Nephron progenitor cell (in vitro differentiated cells): ENCODE measurements around the gene COL4A6.

ENCODE experiments used
- DNase-seq: peaks from one replicate; pipeline ENCODE4 v3.0.0; 2021
- H3K27ac Mint-ChIP-seq: 2 replicates; pipeline ENCODE4 v1.8.0; 2021; ENCODE audit warnings: mild to moderate bottlenecking, moderate library complexity, mixed read lengths
- H3K27me3 Mint-ChIP-seq: 2 replicates; pipeline ENCODE4 v1.8.0; 2021; ENCODE audit warnings: mild to moderate bottlenecking, low read depth, mixed read lengths; ENCODE audit not compliant: poor library complexity
- H3K36me3 Mint-ChIP-seq: 2 replicates; pipeline ENCODE4 v1.8.0; 2021; ENCODE audit warnings: low read depth, mixed read lengths
- H3K4me1 Mint-ChIP-seq: 2 replicates; pipeline ENCODE4 v1.8.0; 2021; ENCODE audit warnings: mixed read lengths
- H3K4me3 Mint-ChIP-seq: 2 replicates; pipeline ENCODE4 v1.8.0; 2021; ENCODE audit warnings: mild to moderate bottlenecking, moderate library complexity, mixed read lengths
- H3K9me3 Mint-ChIP-seq: 2 replicates; pipeline ENCODE4 v1.8.0; 2021; ENCODE audit warnings: mild to moderate bottlenecking, moderate library complexity, mixed read lengths
- TF ChIP-seq, protein P1 (sequence below): fragments of 200-600 bp; sonication (generic); IDR thresholded peaks from 2 replicates; pipeline ENCODE4 v1.5.0; 2021; ENCODE audit warnings: antibody characterized with exemption

Gene COL4A6

GRCh38 chrX:108221301-108221864 lies 216.8 kb downstream of the COL4A6 start:
- no peaks in the 10 kb centered on the region for H3K9me3 Mint-ChIP-seq
- TF ChIP-seq, protein P1, sequence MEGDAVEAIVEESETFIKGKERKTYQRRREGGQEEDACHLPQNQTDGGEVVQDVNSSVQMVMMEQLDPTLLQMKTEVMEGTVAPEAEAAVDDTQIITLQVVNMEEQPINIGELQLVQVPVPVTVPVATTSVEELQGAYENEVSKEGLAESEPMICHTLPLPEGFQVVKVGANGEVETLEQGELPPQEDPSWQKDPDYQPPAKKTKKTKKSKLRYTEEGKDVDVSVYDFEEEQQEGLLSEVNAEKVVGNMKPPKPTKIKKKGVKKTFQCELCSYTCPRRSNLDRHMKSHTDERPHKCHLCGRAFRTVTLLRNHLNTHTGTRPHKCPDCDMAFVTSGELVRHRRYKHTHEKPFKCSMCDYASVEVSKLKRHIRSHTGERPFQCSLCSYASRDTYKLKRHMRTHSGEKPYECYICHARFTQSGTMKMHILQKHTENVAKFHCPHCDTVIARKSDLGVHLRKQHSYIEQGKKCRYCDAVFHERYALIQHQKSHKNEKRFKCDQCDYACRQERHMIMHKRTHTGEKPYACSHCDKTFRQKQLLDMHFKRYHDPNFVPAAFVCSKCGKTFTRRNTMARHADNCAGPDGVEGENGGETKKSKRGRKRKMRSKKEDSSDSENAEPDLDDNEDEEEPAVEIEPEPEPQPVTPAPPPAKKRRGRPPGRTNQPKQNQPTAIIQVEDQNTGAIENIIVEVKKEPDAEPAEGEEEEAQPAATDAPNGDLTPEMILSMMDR: no peak
- no peak for DNase-seq
- no peak overlapping the region for H3K27ac Mint-ChIP-seq
- no peaks in the 10 kb centered on the region for H3K27me3 Mint-ChIP-seq
- peaks cover 26% of the 10 kb centered on the region for H3K36me3 Mint-ChIP-seq
- H3K4me3 Mint-ChIP-seq: no peak overlapping the region
- peaks cover 23% of the 10 kb centered on the region for H3K4me1 Mint-ChIP-seq

DNA sequence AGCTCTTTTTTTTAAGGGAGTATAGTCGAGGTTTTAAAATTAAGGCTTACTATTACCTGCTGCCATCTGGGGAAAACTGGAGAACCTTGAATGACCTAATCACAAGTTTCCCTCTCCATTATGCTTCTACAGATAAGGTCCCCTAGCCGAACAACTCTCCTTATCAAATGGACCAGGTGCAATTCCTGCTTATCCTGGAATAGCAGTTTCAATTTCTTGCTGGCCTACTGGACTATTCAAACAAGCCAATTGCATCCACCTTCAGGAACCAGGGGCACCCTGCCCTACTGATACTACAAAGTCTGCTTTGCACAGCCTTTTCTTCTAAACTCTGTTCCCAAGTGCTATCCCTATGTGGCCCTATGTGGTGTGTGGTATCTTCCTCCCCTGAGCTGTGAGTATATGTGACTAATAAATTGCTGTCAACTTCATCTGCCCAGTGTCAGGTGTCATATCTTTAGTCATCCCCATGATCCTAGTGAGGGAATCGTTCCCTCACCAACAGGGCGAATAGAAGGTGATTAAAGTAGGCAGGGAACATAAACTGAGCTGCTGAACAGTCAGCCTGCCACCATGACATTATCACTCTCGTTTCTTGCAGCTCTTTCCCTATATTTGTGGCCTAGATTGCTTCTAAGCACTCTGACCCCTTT lies 218.1 kb downstream of the COL4A6 start:
- Mint-ChIP-seq H3K9me3 (no peaks in the 10 kb centered on the region), H3K4me1 (peaks cover 14% of the 10 kb centered on the region), H3K36me3 (peaks cover 26% of the 10 kb centered on the region), H3K4me3 (no peak overlapping the region), H3K27me3 (no peaks in the 10 kb centered on the region), H3K27ac (no peak overlapping the region)
- DNase-seq: no peak
- TF ChIP-seq, protein P1: no peak

DNA sequence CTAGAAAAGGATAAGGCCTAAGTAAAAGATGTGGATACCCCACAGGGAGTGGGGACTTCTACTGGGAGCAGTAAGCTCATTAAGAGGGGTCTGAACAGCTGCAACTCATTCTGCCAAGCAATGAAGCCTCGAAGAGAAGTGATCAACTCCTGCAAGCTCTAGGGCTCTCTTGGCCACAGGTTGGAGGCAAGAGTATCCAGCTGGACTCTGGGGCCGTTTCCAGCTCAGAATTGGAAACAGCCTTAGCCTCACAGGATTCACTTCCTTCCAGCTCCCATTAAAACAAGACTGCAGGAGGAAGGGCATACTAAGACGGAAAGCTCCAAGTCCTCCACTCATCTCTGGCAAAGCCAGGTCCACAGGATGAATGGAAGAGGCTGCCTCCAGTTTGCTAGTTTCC lies 220.3 kb downstream of the COL4A6 start:
- TF ChIP-seq, protein P1: no peak
- Mint-ChIP-seq H3K4me3 (no peak overlapping the region), H3K27ac (peak overlapping the region; percentile 23), H3K4me1 (peaks cover 3% of the 10 kb centered on the region), H3K27me3 (no peaks in the 10 kb centered on the region), H3K36me3 (peaks cover 30% of the 10 kb centered on the region), H3K9me3 (no peaks in the 10 kb centered on the region)
- no peak for DNase-seq

DNA sequence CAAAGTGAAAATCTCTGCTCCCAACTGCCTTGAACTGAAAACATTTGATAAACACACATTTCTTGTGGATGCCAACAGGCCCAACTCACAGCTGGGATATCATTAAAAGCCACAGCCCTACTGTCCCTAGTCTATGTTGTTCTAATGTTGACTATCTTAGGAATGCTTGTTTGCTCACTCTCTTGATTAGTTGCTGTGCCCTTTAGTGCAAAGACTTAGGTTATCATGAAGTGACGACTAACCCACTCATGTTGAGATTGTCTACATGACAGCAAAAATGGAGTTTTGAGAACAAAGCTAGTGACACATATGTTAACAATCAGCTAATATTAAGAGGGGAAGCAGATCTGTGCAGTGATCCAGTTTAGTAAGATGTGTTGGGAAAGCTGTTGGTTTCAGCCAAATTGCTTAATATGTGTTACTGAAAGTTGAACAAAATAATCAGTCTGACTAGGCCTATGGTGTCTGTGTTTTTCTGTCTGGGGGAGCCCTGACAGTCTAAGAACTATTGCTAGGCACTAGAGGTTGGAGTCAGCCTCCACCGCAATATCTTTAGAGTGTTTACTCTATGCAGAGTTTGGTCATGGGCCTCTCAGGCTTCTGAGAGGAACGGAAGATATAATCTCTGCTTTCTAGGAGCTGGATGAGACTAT lies 221.2 kb downstream of the COL4A6 start:
- Mint-ChIP-seq H3K4me1 (peaks cover 9% of the 10 kb centered on the region), H3K27ac (peak overlapping the region; percentile 23), H3K9me3 (no peaks in the 10 kb centered on the region), H3K4me3 (no peak overlapping the region), H3K36me3 (peaks cover 32% of the 10 kb centered on the region), H3K27me3 (no peaks in the 10 kb centered on the region)
- TF ChIP-seq, protein P1: no peak
- DNase-seq: no peak

- Mint-ChIP-seq H3K9me3 (no peaks in the 10 kb centered on the region), H3K27ac (no peak overlapping the region), H3K27me3 (no peaks in the 10 kb centered on the region), H3K36me3 (peaks cover 32% of the 10 kb centered on the region), H3K4me3 (no peak overlapping the region), H3K4me1 (peaks cover 9% of the 10 kb centered on the region)
- TF ChIP-seq, protein P1: no peak
- no peak for DNase-seq
Measured at GRCh38 chrX:108216405-108216804, 221.8 kb downstream of the COL4A6 start.

DNA sequence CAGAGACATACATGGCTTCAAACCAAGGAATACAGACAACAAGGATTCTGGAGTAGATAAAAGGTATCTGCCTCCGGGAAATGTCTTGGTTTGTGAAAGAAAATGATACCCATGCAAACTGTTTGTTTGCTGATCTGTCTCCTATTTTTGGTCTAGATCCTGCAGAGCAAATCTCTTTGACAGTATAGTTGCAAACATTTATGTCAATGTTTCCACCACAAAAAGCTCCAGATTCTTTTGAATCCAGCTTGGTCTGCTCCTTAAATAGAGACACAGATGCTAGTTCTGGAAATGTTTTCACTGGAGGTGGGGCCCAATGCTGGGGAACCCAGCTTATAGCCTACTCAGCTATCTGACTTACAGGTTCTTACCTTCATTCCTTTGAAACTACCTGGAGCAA lies 226.9 kb downstream of the COL4A6 start:
- Mint-ChIP-seq H3K36me3 (peaks cover 6% of the 10 kb centered on the region), H3K27me3 (no peaks in the 10 kb centered on the region)

More for the DNA sequence above, 226.9 kb downstream of the COL4A6 start:
- Mint-ChIP-seq H3K4me3 (no peak overlapping the region), H3K9me3 (no peaks in the 10 kb centered on the region), H3K4me1 (peaks cover 14% of the 10 kb centered on the region), H3K27ac (no peak overlapping the region)
- no peak for DNase-seq
- TF ChIP-seq, protein P1: no peak
